IPS DF 6.9 (cell line): ENCODE results near the gene IL9R.

ENCODE experiments used
- DNase-seq: peaks from one replicate; pipeline ENCODE4 v3.0.0-alpha.2; 2013; ENCODE audit warnings: low read depth, low spot score
- H3K27ac ChIP-seq: one replicate; pipeline ENCODE4 v1.5.1; 2013; ENCODE audit warnings: low read length, control low read depth
- H3K27me3 ChIP-seq: 2 replicates; pipeline ENCODE4 v1.6.1; 2013; ENCODE audit warnings: mild to moderate bottlenecking, low read length; ENCODE audit not compliant: control insufficient read depth, insufficient read depth
- H3K36me3 ChIP-seq: 2 replicates; pipeline ENCODE4 v1.6.1; 2013; ENCODE audit warnings: low read length; ENCODE audit not compliant: control insufficient read depth, insufficient read depth
- H3K4me1 ChIP-seq: 2 replicates; pipeline ENCODE4 v1.6.1; 2013; ENCODE audit warnings: low read length; ENCODE audit not compliant: control insufficient read depth, insufficient read depth
- H3K4me3 ChIP-seq: 2 replicates; pipeline ENCODE4 v1.5.1; 2013; ENCODE audit warnings: mild to moderate bottlenecking, low read length
- H3K9me3 ChIP-seq: 2 replicates; pipeline ENCODE4 v1.6.1; 2013; ENCODE audit warnings: low read length, inconsistent platforms; ENCODE audit not compliant: control insufficient read depth, insufficient read depth
- WGBS: extraction: QIAGEN DNeasy Blood & Tissue Kit; methylation state at CpG from one replicate; pipeline ENCODE4 v1.1.7; 2013; ENCODE audit warnings: mixed read lengths, missing lambda C conversion rate; ENCODE audit not compliant: insufficient read length, insufficient coverage; 5-methylcytosine and 5-hydroxymethylcytosine counted together

Gene IL9R, protein sequence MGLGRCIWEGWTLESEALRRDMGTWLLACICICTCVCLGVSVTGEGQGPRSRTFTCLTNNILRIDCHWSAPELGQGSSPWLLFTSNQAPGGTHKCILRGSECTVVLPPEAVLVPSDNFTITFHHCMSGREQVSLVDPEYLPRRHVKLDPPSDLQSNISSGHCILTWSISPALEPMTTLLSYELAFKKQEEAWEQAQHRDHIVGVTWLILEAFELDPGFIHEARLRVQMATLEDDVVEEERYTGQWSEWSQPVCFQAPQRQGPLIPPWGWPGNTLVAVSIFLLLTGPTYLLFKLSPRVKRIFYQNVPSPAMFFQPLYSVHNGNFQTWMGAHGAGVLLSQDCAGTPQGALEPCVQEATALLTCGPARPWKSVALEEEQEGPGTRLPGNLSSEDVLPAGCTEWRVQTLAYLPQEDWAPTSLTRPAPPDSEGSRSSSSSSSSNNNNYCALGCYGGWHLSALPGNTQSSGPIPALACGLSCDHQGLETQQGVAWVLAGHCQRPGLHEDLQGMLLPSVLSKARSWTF

DNA sequence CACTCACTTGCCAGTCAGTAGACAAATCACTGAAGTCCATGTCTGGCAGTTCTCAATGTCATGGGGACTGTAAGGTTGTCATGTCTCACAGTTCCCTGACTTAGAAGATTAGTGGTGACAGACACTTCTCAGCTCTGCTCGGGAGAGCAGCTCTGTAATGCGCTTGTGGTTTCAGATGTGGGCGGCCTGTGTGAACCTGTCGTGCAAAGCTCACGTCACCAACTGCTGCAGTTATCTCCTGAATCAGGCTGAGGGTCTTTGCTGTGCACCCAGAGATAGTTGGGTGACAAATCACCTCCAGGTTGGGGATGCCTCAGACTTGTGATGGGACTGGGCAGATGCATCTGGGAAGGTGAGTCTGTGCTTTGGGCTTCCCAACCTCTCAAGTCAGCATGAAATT is at the start of gene IL9R:
TSS of gene IL9R (plus strand) at position 261 of the 400 bp plus-strand sequence. CDS start at position 325, 64 bp downstream.
- no peak within 1 kb of the TSS for H3K4me3 ChIP-seq
- no peaks in the 10 kb centered on the region for H3K4me1 ChIP-seq

DNA sequence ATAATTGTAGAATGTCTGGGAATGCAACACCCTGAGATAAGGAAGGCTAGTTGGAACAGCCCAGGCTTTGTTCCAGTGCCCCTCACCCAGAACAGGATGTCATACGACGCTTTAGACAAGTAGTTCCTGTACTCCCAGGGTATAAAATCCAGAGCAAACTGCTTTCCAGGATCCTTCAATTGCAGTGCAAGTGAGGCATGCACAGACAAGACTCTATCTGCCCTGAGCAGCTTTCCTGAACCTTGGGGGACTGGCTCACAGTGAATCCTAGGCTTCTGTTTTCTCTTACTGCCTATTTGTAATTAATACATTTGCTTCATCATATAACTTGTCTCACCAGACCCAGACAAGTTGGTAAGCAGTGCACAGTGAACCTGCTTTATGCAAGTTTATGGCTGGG is 48.4 kb upstream of the IL9R start:
- no peak overlapping the region for H3K4me3 ChIP-seq
- no peak overlapping the region for H3K27ac ChIP-seq
- H3K27me3 ChIP-seq, result no peaks in the 10 kb centered on the region; the same call in 1 of the 2 replicates
- no CpG with 5 or more reads among the region's 2 CpGs for WGBS
- DNase-seq, result no peak
- H3K4me1 ChIP-seq, result no peaks in the 10 kb centered on the region
- H3K9me3 ChIP-seq, result peaks cover 5% of the 10 kb centered on the region
- H3K36me3 ChIP-seq, result no peaks in the 10 kb centered on the region

More for the DNA sequence above, at the start of gene IL9R:
- Histone ChIP-seq H3K27me3 (no peaks in the 10 kb centered on the region), H3K9me3 (peaks cover 11% of the 10 kb centered on the region), H3K27ac (no peak within 1 kb of the TSS), H3K36me3 (no peaks in the 10 kb centered on the region)
- DNase-seq, result no peak
- WGBS, result no CpG with 5 or more reads among the region's 5 CpGs

DNA sequence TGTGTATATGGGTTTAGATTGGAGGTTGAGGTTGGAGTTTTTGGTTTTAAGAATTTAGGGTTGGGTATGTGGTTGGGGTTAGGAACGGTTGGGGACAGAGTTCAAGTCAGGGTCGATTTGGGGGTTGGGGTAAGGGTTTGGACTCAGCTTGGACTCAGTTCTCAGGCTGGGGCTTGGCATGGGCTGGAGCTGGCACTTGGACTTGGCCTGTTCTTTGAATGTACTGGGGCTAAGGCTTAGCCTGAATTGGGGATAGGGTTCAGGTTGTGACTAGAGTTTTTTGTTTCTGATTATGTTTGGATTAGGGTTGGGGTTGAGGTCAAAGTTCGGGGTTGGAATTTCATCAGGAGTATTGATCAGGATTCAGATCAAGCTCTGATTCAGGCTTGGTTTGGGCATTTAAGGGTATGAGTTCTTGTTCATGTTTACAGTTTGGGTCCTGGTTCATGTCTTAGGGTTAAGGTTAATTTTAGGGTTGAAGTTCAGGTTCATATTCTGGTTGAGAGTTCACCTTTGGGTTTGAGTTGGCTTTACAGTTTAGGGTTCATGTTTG is 46.2 kb upstream of the IL9R start:
- WGBS, result 100% methylated on average over 2 of the region's 3 CpGs
- no peaks in the 10 kb centered on the region; the same call in 1 of the 2 replicates for H3K27me3 ChIP-seq
- DNase-seq, result no peak
- no peak overlapping the region for H3K4me3 ChIP-seq
- no peaks in the 10 kb centered on the region for H3K4me1 ChIP-seq
- no peaks in the 10 kb centered on the region for H3K36me3 ChIP-seq
- no peak overlapping the region for H3K27ac ChIP-seq
- H3K9me3 ChIP-seq, result peaks cover 5% of the 10 kb centered on the region

DNA sequence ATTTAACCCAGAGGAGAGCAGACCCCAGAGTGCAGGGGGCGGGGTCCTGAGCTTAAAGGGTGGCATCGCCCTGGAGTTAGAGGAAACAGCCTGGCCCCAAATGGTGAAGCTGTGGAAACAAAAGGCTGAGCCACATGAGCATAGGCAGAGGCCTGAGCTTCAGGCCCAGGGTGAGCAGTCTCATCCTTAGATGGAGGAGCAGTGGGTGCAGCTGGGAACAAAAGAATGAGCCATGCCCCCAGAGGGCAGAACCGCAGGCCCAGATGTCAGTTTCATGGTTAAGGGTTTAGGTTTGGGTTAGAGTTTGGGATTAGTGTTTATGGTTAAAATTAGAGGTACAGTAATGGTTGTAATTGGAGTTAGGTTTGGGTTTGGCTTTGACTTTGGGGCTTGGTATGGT is 44.4 kb upstream of the IL9R start:
- no peak overlapping the region for H3K27ac ChIP-seq
- no peaks in the 10 kb centered on the region for H3K36me3 ChIP-seq
- H3K9me3 ChIP-seq, result peaks cover 5% of the 10 kb centered on the region
- H3K27me3 ChIP-seq, result no peaks in the 10 kb centered on the region; the same call in 1 of the 2 replicates
- no CpG with 5 or more reads among the region's 3 CpGs for WGBS
- no peak for DNase-seq
- H3K4me3 ChIP-seq, result no peak overlapping the region
- H3K4me1 ChIP-seq, result no peaks in the 10 kb centered on the region; the same call in 1 of the 2 replicates

DNA sequence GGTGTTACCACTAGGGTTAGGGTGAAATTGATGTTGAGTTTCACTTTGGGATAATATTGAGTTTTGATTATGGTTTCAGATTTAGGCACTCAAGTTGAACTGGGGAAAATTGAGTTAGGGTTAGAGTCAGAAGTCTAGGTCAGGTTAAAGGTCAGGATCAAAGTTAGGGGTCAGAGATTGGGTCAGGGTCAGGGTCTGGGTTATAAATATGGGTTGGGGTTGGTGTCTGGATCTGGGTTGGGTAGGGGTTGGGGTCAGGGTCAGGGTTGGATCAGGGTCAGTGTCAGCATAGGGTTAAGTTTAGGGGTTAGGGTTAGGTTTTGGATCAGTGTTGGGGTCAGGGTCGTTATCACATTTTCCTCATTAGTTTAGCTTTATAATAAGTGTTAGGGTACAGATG is 42.7 kb upstream of the IL9R start:
- H3K4me1 ChIP-seq, result no peaks in the 10 kb centered on the region; the same call in 1 of the 2 replicates
- H3K27me3 ChIP-seq, result no peaks in the 10 kb centered on the region; the same call in 1 of the 2 replicates
- no CpG with 5 or more reads among the region's 1 CpG for WGBS
- H3K36me3 ChIP-seq, result no peaks in the 10 kb centered on the region
- DNase-seq, result no peak
- H3K27ac ChIP-seq, result no peak overlapping the region
- H3K4me3 ChIP-seq, result no peak overlapping the region
- H3K9me3 ChIP-seq, result peaks cover 2% of the 10 kb centered on the region

DNA sequence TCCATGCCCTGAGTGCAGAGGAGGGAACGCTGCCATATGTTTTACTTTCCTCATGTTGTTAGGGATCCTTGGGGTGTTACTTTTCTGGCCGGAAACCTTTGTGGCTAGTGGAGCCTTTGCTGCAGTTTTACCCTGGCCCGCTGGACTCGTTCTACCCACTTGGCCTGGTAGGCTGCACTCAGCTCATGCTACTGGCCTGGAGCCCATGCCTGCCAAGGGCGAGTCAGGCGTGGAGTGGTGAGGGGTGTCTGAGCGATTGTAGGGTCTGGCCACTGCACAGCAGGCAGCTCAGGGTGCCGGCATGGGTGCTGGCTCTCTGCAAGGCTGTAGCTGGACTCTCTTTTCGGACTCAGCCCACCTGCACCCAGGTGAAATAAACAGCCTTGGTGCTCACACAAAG is 41.4 kb upstream of the IL9R start:
- H3K27ac ChIP-seq, result no peak overlapping the region
- H3K9me3 ChIP-seq, result no peaks in the 10 kb centered on the region; the same call in 1 of the 2 replicates
- no peaks in the 10 kb centered on the region for H3K36me3 ChIP-seq
- no peak for DNase-seq
- H3K4me1 ChIP-seq, result no peaks in the 10 kb centered on the region; the same call in 1 of the 2 replicates
- H3K27me3 ChIP-seq, result no peaks in the 10 kb centered on the region; the same call in 1 of the 2 replicates
- no CpG with 5 or more reads among the region's 9 CpGs for WGBS
- no peak overlapping the region for H3K4me3 ChIP-seq

DNA sequence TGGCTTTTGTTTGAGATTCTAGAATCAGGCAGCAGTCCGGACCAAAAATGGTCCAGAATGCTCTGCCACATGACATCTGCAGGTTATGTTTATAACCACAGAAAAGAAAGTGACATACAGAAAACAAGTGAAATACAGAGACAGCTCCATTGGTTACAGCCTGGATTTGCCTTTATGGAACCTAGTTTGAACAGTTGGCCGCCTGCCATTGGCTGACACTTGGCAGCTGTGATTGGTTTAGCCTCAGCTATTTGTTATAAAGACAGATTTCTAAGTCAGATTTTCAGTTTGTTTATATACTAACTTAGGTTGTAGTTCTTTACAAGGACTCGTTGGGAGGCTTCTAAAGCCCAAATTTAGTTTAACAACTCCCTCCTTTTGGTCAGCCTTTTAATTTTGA is 40.8 kb upstream of the IL9R start:
- no peak overlapping the region for H3K27ac ChIP-seq
- no CpG with 5 or more reads among the region's 3 CpGs for WGBS
- no peaks in the 10 kb centered on the region; the same call in 1 of the 2 replicates for H3K9me3 ChIP-seq
- no peak overlapping the region for H3K4me3 ChIP-seq
- H3K36me3 ChIP-seq, result no peaks in the 10 kb centered on the region
- no peak for DNase-seq
- no peaks in the 10 kb centered on the region; the same call in 1 of the 2 replicates for H3K27me3 ChIP-seq
- H3K4me1 ChIP-seq, result no peaks in the 10 kb centered on the region; the same call in 1 of the 2 replicates

DNA sequence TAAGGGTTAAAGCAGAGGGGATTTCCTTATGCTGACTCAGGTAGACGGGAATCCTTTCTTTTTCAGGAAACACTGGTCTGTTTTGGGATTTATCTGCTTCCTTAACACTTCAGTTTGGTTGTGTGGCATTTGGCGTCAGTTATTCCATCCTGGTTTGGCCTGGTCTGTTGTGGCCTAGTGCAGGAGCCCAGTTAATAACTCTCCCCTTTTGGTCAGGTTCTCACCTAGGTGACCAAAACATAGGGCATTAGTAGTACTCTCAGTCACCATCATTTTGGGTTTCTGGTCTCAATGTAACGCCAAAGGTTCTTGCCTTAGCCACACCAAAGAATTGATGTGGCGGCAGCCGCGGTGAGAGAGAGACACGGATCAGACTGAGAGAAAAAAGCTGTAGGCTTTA is 39.7 kb upstream of the IL9R start:
- Histone ChIP-seq H3K9me3 (no peaks in the 10 kb centered on the region; the same call in 1 of the 2 replicates), H3K4me1 (no peaks in the 10 kb centered on the region; the same call in 1 of the 2 replicates), H3K27me3 (no peaks in the 10 kb centered on the region; the same call in 1 of the 2 replicates), H3K4me3 (no peak overlapping the region), H3K27ac (no peak overlapping the region), H3K36me3 (no peaks in the 10 kb centered on the region)
- no peak for DNase-seq
- no CpG with 5 or more reads among the region's 7 CpGs for WGBS

DNA sequence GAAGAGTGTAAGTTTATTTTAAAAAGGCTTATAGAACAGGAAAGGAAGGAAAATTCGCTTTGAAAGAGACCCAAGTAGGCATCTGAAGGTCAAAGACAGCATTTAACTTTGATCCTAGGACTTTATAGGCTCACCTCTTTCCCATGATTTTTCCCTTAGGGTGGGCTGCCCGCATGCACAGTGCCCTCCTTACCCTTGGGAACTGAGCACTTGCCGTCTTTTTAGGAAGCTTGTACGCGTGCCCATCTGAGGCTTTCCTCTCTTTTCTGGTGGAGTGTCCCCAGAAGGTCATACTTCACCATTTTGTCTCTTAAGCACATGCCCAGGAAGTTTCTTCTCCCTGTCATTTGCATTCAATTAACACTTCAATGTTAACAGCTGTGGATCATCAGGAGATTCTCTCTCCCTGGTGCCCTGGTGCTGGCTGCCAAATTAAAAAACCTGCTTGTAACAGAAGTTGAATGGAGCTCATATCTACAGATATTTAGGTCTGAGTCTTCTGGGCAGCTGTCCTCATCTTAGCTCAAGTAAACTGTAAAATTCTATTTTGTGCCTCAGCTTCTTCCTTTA is 38.4 kb upstream of the IL9R start:
- no CpG with 5 or more reads among the region's 5 CpGs for WGBS
- no peaks in the 10 kb centered on the region; the same call in 1 of the 2 replicates for H3K9me3 ChIP-seq
- no peak overlapping the region for H3K27ac ChIP-seq
- H3K36me3 ChIP-seq, result no peaks in the 10 kb centered on the region
- H3K4me3 ChIP-seq, result peak overlapping the region; percentile 20; the same call in 1 of the 2 replicates
- peak; percentile 16 for DNase-seq
- no peaks in the 10 kb centered on the region for H3K27me3 ChIP-seq
- no peaks in the 10 kb centered on the region; the same call in 1 of the 2 replicates for H3K4me1 ChIP-seq

DNA sequence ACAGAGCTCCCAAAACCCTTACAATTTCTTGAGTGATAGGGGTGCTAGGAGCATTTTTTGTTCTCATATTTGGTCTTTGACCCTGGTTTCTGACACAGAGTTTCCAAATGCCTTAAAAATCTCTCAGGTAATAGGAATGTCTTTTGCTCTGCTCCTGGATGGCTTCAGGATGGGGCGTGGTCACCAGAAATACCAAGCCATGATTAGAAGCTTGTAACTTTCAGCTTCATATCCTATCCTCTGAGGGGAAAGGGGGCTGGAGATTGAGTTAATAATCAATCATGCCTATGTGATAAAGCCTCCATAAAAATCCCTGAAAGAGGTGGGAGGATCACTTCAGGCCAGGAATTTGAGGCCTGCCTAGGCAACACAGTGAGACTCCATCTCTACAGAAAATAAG is 34.6 kb upstream of the IL9R start:
- DNase-seq, result no peak
- Histone ChIP-seq H3K4me1 (no peaks in the 10 kb centered on the region), H3K27me3 (no peaks in the 10 kb centered on the region), H3K9me3 (no peaks in the 10 kb centered on the region; the same call in 1 of the 2 replicates), H3K4me3 (no peak overlapping the region), H3K36me3 (no peaks in the 10 kb centered on the region), H3K27ac (no peak overlapping the region)
- no CpG with 5 or more reads among the region's 1 CpG for WGBS
